ENCODE measurements around the gene HDAC1. TPM values are rescaled to one million over a fixed set of nuclear protein-coding genes. Genes with fewer than 3 reads are reported as not detected.

HDAC1 gene
- total and polyA plus RNA-seq, 10 of the 15 experiments (the other 5 are each of a cell fraction or from before 2014, with no cell fraction given) = 147 to 331 (median 168) TPM

- Histone ChIP-seq H3K9me3 (replicated peaks; ENCODE audit: control insufficient read depth, insufficient read depth, low read length) (no peaks in the 10 kb centered on the region), H3K4me3 (no peak overlapping the region), H2AFZ (ENCODE audit: control insufficient read depth, low read depth, low read length) (no peak overlapping the region), H3K4me2 (ENCODE audit: control insufficient read depth, insufficient read depth) (no peak overlapping the region), H3K9ac (ENCODE audit: control insufficient read depth, insufficient read depth, low read length) (no peak overlapping the region), H4K20me1 (ENCODE audit: control insufficient read depth, insufficient read depth) (no peaks in the 10 kb centered on the region), H3K36me3 (ENCODE audit: control insufficient read depth in 2 of 2, insufficient read depth in 2 of 2, low read length in 1 of 2) (no peaks in the 10 kb centered on the region), H3K79me2 (ENCODE audit: control insufficient read depth, insufficient read depth, low read length) (no peaks in the 10 kb centered on the region; the same call in 1 of the 2 replicates), H3K27ac (ENCODE audit: control insufficient read depth, insufficient read depth) (no peak overlapping the region), H3K4me1 (ENCODE audit: control insufficient read depth, insufficient read depth, low read length) (peaks cover 14% of the 10 kb centered on the region), H3K27me3 (replicated peaks in 1 of 2; ENCODE audit: control insufficient read depth in 2 of 2, insufficient read depth in 2 of 2, low read length in 1 of 2) (no peaks in the 10 kb centered on the region)
- no peak for FAIRE-seq
- RAD21 ChIA-PET (ENCODE audit: unreplicated experiment) = interaction anchor here (0.7 to 1.6 kb wide), 2 partner anchors 12 to 40 kb away, joined by 3 read pairs; partner anchors contain the start of gene BSDC1
- intact Hi-C loops (cut with micrococcal nuclease; ENCODE audit: unreplicated experiment) = no loop called here
- CTCF ChIA-PET = interaction anchor here (1.2 to 3.0 kb wide), 5 partner anchors 12 to 133 kb away, joined by 3 to 8 read pairs (median 7); partner anchors contain the start of gene BSDC1
- POLR2A ChIA-PET = interaction anchor here (1.1 to 5.1 kb wide), 2 partner anchors 16 to 33 kb away, joined by 3 to 46 read pairs; partner anchors contain the start of gene MARCKSL1
- in situ Hi-C loops (cut with MboI) = no loop called here
- no peak for ATAC-seq
- DNase-seq (ENCODE audit: low read depth, low spot score) = no peak
- 65% methylated on average over 2 of the region's 2 CpGs for WGBS (ENCODE audit: insufficient coverage, insufficient replicate concordance, low lambda C conversion rate, missing lambda C conversion rate)
- SMC1A ChIA-PET (ENCODE audit: uncharacterized antibody, unreplicated experiment) = interaction anchor here (0.6 to 3.6 kb wide), 3 partner anchors 17 to 20 kb away, joined by 3 to 16 read pairs (median 3); partner anchors contain the start of gene MARCKSL1
- BruUV-seq (replicated peaks) = no TSS peak
- TF ChIP-seq ZBTB11 (CRISPR knock-in tag; IDR thresholded peaks at IDR 0.05) (no peak), SIN3A (IDR thresholded peaks at IDR 0.05; ENCODE audit: low read depth, low read length) (no peak), SRF (IDR thresholded peaks at IDR 0.05; ENCODE audit: low read depth in 2 of 2, low read length in 2 of 2) (no peak), ZBTB33 (IDR thresholded peaks at IDR 0.05) (no peak), CBFB (IDR thresholded peaks at IDR 0.05; ENCODE audit: low read depth) (no peak), EZH2 (IDR thresholded peaks at IDR 0.05; ENCODE audit: borderline replicate concordance, control insufficient read depth, low read depth, low read length) (no peak), IRF4 (IDR thresholded peaks at IDR 0.05; ENCODE audit: low read depth, low read length) (no peak), NFXL1 (IDR thresholded peaks at IDR 0.05; ENCODE audit: borderline replicate concordance) (no peak), RCOR1 (conservative IDR thresholded peaks at IDR 0.05; ENCODE audit: low read depth, low read length) (no peak), CEBPB (IDR thresholded peaks at IDR 0.05; ENCODE audit: borderline replicate concordance in 1 of 2, low read depth in 2 of 2, low read length in 2 of 2) (no peak), HDGF (IDR thresholded peaks at IDR 0.05) (no peak), NFYA (IDR thresholded peaks at IDR 0.05; ENCODE audit: borderline replicate concordance, low read depth, low read length) (no peak), ZNF274 (IDR thresholded peaks at IDR 0.05; ENCODE audit: insufficient read depth, insufficient read length) (no peak), LARP7 (IDR thresholded peaks at IDR 0.05) (no peak), PKNOX1 (IDR thresholded peaks at IDR 0.05) (no peak), ZZZ3 (IDR thresholded peaks at IDR 0.05; ENCODE audit: control insufficient read depth, insufficient read length, low read depth) (no peak), YBX1 (IDR thresholded peaks at IDR 0.05) (no peak)
These were observed 61.5 kb downstream of the HDAC1 start for GRCh38 chr1:32353431-32353830.

All from GM12878 (cell line).